Vagina (tissue), 2 donors: ENCODE results near the gene SPTLC3.

Experiments
- CTCF ChIP-seq, 3 experiments: fragments of 450-650 bp in 2 of 3; fragments of 200-600 bp in 1 of 3; sonication (generic) in 1 of 3; IDR thresholded peaks; one replicate each; pipeline ENCODE4 v1.5.1; 2017 to 2019; ENCODE audit warnings: antibody characterized with exemption in 3 of 3, mild to moderate bottlenecking in 2 of 3, moderate library complexity in 2 of 3
- POLR2A ChIP-seq, 2 donors: fragments of 450-650 bp; IDR thresholded peaks; one replicate each; pipeline ENCODE4 v1.6.1; 2017; ENCODE audit warnings: antibody characterized with exemption in 2 of 2, mild to moderate bottlenecking in 2 of 2, moderate library complexity in 2 of 2
- POLR2AphosphoS5 ChIP-seq, 2 donors: sonication (generic); formaldehyde crosslinking; IDR thresholded peaks; one replicate each; pipeline ENCODE4 v1.9.0; 2017; ENCODE audit warnings: antibody characterized with exemption in 2 of 2, mild to moderate bottlenecking in 2 of 2, low read depth in 1 of 2; ENCODE audit not compliant: insufficient read depth in 1 of 2

GRCh38 chr20:13089950-13090469, 81.2 kb downstream of the SPTLC3 start:
- TF ChIP-seq CTCF (IDR thresholded peaks at IDR 0.05) (no peak), POLR2AphosphoS5 (IDR thresholded peaks at IDR 0.05; ENCODE audit: insufficient read depth in 1 of 2, low read depth in 1 of 2) (no peak), POLR2A (IDR thresholded peaks at IDR 0.05) (no peak)
